GM19328 (cell line): Measurements from ENCODE around the gene DTYMK.

Source experiments
- ATAC-seq: cut with Tn5 transposase; IDR thresholded peaks from one replicate; pipeline ENCODE4 v1.9.1; 2021; ENCODE audit warnings: mild to moderate bottlenecking, moderate library complexity; ENCODE audit not compliant: unreplicated experiment

DTYMK gene

DNA sequence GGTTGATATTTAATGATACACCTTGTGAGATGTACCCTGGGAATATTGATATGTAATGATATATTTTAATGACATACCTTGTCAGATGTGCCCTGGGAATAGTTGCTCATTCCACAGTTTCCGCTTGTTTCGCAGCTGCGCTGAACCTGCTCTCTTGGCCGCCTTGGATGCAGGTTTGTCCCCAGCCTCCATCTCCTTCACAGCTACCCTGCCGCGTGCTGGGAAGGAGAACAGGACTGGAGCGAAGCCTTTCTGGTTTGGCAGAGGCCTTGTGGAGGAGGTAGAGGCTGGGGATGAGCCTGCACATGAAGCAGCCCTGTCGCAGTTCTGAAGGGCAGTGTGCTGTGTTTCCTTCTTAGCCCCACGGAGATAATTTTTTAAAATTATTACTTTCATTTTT is 34.5 kb downstream of the DTYMK start:
- no peak for ATAC-seq

DNA sequence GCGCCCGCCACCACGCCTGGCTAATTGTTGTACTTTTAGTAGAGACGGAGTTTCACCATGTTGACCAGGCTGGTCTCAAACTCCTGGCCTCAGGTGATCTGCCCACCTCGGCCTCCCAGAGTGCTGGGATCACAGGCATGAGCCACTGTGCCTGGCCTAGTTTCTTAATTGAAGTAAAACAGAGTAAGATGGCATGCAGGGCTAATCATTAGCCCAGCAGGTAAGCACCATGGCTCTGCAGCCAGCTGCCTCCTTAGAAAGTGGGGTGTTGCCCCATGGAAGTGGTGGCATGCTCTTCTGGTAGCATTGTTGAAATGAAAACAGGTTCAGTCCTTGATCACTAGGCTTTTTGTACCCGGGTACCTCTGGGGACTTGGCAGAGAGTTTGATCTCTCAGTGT is 36.7 kb downstream of the DTYMK start:
- ATAC-seq: no peak

DNA sequence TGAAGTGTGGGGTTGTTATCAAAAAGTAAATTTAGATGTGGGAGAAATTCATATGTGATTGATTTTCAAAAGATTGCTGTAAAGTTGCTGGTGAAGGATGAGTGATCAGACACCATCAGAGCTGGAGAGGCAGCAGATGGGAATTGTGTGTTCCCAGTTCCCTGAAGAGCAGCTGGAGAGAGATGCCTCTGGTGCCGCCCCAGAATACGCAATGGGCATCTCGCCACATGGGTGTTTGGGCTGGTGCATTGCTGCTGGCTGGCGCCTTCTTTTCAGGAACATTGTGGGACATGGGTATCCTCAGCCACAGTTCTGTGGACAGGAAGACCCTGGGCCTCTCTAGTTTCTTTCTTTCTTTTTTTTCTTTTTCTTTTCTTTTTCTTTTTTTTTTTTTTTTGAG is 37.2 kb downstream of the DTYMK start:
- ATAC-seq: no peak

DNA sequence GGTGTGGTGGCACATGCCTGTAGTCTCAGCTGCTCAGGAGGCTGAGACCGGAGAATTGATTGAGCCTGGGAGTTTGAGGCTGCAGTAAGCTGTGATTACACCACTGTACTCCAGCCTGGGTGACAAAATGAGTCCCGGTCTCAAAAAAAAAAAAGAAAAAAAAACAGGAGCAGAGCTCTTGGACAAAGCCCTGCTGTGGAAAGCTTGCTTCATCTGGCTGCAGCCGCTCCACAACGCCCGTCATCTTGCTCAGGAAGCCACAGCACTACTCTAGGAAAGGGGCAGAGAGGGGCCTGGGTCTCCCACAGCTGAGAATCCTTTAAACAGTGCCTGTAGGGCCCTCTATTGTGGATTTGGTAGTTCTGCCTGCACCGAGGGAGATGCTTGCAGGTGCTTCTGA is 38.2 kb downstream of the DTYMK start:
- no peak for ATAC-seq

DNA sequence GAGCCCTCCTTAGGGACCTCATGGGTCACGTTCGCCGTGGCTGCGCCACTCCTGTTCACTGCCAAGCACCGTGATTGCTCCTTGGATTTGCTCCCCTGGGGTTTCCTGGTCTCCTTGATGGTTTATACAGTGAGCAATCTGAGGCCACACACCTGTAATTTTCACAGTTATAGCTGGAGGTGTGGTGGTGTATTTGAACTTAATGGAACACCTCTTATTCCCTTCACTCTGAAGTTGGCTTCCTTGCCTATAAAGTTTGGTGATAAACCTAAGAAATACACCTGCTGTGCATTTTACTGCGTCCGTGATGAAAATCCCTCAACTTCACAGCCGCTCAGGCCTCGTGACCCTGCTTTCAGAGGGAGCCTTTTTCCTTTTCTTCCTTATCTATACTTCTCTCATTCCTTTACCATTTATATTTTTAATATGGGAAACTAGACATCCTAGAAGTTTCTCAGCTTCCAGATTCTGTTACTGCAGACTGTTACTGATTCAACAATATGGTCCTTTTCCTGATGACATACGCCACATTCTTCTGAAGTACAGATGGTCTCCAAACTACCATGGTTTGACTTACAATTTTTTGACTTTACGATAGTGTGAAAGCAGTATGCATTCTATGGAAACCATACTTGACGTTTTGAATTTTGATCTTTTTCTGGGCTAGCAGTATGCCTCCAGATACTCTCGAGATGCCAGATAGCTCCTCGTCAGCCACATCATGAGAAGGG is 40.5 kb downstream of the DTYMK start:
- ATAC-seq: no peak

DNA sequence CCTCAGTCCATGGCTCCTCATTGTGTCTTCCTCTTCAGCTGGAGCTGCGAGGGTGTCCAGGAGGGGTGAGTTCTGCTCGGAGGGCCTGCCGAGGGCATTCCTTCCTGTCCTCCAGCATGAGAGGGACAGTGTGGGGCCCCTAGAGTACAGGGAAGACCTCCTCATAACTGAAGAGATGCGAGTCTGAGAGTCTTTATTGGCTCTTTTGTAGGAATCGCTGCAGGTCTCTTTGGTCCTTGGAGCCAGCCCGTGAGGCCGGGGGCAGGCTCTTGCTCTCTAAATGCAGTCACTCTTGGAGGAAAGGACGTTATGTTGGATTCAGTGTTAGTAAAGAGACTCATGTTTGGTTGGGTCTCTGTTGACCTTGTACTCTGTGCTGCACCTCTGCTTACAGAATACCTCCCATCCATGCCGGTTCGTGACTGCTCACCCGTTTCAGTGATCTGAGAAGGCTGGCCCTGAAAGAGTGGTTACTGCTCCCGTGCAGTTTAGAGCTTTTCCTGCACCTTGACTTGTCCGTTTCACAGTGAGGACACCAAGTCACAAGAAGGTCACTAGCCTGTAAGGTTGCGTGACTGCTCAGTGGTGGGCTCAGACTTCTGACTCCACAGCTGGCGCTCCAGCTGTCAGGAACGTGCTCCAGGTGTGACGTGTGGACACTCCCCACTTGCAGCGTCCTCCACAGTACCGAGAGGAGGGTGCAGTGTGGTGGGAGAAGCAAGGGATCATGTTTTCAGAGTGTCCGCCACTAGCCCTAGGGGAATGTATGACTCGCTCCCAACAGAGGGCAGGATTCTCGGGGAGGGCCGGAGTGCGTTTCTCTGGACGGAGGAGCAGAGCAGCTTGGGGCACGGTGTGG is 41.3 kb downstream of the DTYMK start:
- no peak for ATAC-seq

DNA sequence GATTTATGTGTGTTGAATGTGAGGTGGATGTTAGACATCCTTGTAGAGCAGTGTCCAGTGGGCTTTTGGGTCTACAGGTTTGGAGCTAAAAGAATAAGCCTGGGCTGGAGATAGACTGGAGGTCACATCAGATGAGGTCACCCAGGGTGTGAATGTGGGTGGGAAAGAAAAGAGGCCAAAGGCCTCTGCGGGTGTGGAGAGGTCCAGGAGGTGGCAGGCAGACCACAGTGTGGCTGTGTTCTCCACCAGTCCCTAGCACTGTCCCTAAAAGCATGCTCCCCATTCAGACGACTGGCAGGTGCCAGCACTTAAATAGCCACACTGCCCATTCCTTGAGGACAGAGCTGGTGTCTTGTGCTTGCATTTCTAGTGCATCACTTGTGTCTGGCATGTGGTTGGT is 45.0 kb downstream of the DTYMK start:
- ATAC-seq: no peak

DNA sequence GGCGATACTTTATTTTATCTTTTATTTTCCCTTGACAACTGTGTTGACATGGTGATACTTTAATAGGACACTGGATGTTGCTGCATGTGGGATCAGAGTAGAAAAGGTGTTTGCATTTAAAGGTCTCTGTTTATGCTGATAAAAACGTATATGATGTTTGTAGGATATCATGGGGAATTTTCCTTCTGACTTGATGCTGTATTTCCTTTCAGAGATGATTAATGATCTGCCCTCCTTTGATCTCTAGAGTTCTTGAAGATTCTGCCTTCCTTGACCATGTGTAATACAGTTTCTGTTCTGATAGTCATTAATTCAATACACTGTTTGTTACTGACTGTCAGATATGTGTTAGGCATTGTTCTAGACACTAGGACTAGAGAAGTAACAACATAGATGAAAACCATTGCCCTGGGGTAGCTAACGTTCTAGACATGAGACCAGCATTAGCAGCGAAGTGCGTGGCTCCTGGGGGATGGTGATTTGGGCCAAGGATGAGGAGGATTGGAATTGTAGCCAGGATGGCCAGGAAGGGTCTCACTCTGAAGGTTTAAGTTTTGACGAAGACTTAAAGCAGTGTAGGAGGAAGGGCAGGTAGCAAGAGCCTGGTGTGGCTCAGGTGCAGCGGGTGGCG is 46.3 kb downstream of the DTYMK start:
- no peak for ATAC-seq

DNA sequence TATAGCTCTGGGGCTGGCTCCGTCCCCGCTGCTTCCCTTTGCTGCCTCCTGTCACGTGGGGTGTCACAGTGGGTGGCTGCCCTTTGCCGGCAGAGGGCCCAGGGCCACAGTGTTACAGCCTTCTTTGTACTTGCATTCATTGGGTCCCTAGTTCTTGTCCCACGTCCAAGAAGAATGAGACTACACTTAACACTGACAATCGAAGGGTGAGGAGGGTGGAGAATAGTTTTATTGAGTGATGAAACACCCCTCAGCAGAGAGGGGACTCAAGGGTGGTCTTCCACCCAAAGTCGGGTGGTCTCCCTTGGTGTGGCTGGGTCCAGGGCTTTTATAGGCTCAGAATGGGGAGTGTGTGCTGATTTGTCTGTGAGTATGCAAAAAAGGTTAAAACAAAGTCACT is 47.2 kb downstream of the DTYMK start:
- ATAC-seq: no peak

DNA sequence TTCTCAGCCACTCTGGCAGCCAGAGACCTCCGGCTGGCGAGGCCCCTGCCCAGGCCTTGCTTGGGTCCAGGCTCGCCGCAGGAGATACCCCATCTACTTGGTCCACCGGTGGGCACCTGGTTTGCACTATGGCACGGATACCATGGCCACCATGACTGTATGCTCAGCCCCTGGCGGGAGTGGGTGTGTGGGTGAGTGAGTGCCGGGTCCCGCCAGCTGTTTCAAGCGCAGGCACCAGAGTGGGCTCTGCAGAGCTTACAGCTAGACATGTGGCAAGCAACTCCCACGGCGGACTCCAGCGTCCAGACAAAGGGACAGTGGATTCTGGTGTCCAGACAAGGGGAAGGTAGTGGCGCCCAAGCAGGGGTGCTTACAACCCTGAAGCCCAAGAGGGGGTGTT is 47.7 kb downstream of the DTYMK start:
- no peak for ATAC-seq

DNA sequence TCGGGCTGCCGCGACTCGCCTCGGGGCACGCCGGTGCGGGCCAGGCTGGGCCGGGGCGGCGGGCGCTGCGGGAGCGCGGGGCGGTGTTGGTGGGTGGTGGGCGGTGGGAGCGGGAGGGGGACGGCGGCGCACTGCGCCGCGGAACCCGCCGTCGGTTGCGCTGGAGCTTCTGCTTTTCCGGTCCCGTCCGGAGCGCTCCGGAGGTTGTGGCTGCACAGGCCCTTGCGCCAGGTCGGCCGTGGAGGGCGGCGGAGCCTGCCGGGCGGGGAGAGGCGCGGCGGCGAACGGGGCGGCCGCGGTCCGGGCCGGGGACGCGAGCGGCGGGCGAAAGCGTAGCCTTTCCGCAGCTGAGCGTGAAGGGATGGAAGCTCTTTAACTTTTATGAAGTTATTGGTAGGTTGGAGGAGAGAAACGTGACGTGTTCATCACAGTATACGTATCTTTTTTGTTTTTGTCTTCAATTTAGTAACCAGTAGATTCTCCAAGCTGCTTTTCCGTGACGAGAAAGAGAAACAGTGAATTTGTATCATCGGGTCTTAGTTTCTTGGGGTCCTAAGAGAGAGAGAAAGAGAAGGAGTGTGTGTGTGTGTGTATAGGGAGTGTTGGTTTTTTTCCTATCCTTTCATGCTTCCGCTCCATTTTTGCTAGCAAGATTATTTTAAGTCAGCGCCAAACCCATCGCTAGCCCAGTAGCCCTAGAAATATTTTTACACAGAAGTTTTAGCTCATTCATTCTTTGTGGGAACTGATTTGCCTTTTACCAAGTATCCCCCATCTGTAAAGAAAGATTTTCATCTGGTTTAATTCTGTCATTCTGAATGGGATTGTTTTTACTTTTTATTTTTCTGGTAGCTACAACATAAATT is 48.6 kb downstream of the DTYMK start:
- ATAC-seq: peak; percentile 10

DNA sequence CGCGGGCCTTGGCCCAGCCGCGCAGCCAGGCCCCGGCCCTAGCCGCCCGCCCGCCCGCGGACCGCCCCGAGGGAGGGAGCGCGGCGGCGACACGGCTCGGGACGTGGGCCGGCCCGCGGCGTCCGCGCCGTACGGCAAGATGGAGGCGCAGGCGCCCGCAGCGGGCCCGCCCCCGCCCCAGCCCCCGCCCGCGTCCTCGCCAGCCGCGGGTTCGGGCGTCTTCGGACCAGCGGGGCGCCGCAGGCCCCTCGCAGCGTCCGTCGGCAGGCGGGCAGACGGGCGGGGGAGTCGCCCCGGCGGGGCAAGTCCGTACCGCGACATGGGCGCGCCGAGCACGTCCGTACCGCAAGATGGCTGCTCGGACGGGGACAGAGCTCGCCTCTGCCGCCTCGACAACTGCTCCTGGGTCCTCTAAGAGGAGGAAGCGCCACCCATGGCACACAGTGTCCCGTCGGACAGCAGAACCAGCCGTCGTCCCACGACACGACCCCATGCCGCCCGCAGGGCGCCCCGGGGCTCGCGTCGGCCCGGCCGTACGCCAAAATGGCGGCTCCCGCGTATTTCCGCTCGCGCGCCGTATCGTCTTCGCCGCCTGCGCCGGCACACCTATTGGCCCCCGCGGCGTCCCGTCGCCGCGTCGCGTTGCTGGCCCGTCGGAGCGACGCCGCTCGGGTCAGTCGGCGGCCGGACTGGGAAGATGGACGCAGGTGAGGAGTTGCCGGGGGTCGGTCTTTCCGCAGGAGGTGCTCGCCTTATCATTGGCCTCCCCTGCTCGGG is 49.4 kb downstream of the DTYMK start, which contains the start of the genes ATG4B and THAP4:
TSS of gene ATG4B (plus strand) at position 676 of the 777 bp plus-strand sequence. CDS start at position 698, 22 bp downstream.
TSS of gene THAP4 (minus strand) at position 141 of the 777 bp plus-strand sequence. CDS start 141 bp downstream, outside the sequence.
- ATAC-seq: peak; percentile 59

DNA sequence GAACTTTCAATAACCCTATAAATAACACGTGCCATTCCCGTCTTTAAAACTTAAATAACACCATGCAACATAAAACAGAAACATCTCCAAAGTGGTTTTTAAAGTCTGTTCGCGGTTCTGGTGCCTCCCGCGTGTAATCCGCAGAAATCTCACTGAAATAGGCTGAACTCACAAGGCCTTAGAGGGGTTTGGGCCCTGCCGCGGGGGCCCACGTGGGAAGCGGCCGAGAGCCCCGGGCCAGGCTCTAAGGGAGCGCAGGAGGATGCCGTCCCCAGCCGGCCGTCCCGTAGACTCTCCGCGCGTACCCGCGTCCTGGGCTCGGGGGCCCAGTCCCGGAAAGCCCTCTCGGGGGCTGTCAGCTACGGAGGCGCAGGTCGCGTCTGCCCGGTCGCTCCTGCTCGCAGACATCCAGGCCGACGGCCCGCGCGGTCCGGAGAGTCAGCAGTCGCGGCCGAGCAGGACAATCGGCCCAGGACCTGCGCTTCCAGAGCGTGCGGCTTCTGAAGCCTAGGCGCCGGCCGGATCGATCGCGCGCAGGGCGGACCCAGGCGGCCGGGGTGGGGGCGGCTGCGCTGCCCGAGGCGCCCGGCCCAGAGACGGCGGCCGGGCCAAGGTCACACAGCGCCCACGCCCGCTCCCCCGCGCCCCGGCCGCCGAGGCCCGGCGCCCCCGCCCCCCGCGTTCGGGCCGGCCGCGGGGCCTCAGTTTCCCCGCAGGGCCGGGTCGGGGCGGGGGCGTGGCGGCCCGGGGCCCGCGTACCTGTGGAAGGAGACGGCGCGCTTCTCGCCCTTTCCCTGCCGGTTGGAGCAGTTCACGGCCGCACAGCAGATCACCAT is 50.2 kb downstream of the DTYMK start:
- peak; percentile 35 for ATAC-seq

DNA sequence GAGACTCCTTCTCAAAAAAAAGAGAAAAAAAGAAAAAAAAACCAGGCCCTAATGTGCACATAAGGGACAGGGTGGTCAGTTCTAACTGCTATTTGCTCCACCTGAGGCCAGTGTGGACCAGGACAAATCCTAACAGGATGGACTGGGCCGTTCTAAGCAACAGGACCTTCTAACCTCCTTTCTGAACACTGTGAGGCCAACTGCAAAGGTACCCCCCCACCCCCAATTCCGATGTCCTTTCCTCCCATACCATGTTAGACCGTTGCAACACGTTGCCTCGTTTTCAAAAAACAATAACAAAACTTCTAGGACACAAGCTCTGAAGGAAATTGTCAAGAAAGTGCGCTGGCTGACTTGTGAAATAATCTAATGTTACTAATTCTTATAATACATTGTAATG is 50.9 kb downstream of the DTYMK start:
- no peak for ATAC-seq

DNA sequence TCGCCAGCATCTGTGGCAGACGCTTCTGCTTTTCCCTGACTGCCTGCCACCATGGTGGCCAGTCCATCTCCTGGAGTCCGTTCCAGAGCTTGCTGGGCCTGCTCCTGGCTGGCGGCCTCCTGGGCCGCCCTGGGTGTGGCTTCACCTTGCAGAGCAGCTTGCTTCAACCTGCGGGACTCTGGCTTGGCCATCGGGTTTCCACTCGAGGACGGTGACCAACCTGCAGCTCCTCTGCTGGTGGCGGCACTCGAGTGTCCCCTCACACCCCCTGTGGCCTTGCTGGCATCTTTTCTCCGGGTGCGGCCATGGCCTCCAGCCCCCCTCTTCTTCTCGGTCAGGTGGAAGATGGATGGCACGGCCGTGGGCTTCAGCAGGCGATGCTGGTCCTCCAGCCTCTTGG is 53.1 kb downstream of the DTYMK start:
- no peak for ATAC-seq

DNA sequence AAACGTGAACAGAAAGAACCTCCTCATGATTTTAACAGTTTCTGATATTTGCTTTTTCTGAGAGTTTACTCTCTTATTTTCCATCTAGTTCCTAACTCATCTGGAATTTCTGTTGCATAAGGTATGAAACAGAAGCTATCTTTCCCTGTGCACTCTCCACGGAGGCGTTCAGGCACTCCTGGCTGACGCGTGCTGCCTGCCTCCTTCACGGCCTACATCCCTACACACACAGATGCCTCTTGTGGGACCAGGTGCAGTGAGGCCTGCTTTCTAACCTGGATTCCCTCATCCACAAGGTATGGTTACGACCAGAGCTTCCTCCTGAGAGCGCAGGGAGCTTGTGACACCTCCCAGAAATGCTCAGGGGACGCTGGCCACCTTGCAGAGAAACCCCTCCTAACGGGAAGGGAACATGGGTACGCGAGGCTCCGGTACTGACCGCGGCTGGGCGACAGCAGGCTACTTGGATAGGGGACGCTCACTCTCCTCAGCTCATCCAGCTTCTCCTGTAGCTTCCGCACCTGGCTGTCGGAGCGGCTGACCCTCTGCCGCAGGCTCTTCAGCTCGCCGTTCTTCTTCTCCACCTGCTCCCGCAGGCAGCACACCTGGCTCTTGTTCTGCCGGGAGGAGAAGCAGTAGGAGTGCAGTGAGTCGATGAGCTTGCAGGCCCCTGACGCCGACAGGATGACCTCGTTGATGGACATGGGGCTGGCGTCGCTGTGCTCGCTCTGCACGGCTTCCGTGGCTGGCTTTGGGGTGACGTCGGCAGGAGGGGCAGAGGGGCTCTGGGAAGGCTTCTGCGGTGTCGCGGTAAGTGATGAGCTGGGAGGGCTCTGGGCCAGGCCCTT is 53.9 kb downstream of the DTYMK start:
- no peak for ATAC-seq

DNA sequence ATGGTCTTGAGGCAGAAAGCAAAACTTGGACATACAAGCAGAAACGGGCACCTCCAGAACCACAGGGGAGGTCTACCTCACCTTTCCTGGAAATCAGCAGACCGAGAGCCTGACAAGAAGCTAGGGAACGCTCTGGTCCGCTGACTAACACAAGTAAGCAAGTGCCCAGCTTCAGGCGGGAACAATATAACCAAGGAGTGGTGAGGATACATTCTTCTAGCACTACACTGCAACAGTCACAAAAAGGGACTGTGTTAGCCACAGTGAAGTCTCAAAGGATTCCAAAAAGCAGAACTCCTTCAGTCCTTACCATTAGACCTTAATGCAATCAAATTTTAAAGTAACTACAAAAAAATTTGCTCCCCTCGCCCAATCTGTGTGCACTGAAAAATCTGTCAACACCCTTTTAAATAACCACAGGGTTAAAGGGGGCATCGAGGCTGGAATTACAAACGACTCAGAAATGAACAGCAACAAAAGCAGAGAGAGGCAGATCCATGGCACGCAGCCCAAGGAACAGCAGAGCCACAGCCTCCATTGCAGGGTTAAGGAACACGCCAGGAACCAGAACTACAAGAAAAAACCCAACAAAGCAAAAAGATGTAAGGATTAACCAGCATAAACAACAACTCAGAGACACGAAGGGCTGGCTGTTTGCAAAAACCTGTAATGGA is 56.7 kb downstream of the DTYMK start:
- ATAC-seq: no peak

DNA sequence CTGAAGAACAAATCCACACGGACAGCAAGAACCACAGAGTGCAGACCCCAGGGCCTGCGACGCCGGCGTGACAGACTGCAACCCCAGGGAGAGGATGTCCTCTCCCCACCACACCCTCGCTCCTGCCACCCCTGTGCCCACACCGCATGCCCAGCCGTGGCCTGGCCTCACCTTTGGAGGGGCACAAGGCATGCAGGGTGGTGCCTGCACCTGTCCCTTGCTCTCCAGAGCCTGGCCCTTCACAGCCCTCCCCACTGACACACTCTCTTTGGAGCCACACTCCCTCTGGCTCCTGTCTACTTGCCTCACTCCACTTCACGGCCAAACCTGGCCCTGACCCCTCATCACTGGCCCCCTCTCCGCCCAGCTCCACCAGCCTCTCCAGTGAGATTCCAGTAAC is 58.9 kb downstream of the DTYMK start:
- ATAC-seq: no peak
